Endothelial cell of umbilical vein (primary cell): ENCODE results near the gene DPP6. TPM values are rescaled to one million over a fixed set of nuclear protein-coding genes. Genes with fewer than 3 reads are reported as not detected.
"Not testable (repeated sequence)": the region's sequence is repeated elsewhere in the genome, so short reads cannot be mapped to it uniquely, and the experiment has no call there.

ENCODE experiments used
- BruUV-seq: library from RNA; stranded (reverse); fragments of 400-500 nt; replicated peaks from 2 replicates; lab custom pipeline; 2021; lab: Mats Ljungman, UMichigan
- CTCF ChIA-PET: fragments of 300-600, 350-600 bp; sonication (Branson Sonifier 250); formaldehyde crosslinking; loops from one replicate; lab custom pipeline; 2021; ENCODE audit warnings: antibody characterized with exemption, inconsistent platforms; lab: Charles Lee
- POLR2A ChIA-PET: fragments of 300-600, 350-600 bp; sonication (Branson Sonifier 250); formaldehyde crosslinking; loops from one replicate; lab custom pipeline; 2021; ENCODE audit warnings: antibody characterized with exemption, inconsistent platforms; lab: Charles Lee
- DNase-seq: peaks from one replicate; pipeline ENCODE4 v3.0.0-alpha.2; 2011; ENCODE audit warnings: low read depth, low spot score
- FAIRE-seq: peaks from 2 replicates; lab custom pipeline; 2011; peaks lifted over from hg19 to GRCh38; lab: Jason Lieb, UNC
- H2AFZ ChIP-seq: 2 replicates; pipeline ENCODE4 v1.6.0; 2012; ENCODE audit warnings: low read depth, low read length, control low read depth, inconsistent platforms
- H3K27ac ChIP-seq: 2 replicates; pipeline ENCODE4 v1.5.1; 2011; ENCODE audit warnings: low read depth, mild to moderate bottlenecking, control low read depth, low read length, moderate library complexity; ENCODE audit not compliant: insufficient read depth
- H3K27me3 ChIP-seq, 2 experiments: 2 replicates each; pipeline versions ENCODE4 v1.6.0 to v1.6.1; 2011; ENCODE audit warnings: low read length in 2 of 2, mixed read lengths in 1 of 2; ENCODE audit not compliant: control insufficient read depth in 2 of 2, insufficient read depth in 2 of 2
- H3K36me3 ChIP-seq, 2 experiments: 2 replicates in 1 of 2; 3 replicates in 1 of 2; pipeline ENCODE4 v1.5.1; 2011; ENCODE audit warnings: low read length in 2 of 2, mild to moderate bottlenecking in 1 of 2, moderate library complexity in 1 of 2; ENCODE audit not compliant: control insufficient read depth in 2 of 2, insufficient read depth in 2 of 2; ENCODE audit errors: extremely low read depth in 1 of 2
- H3K4me1 ChIP-seq: 3 replicates; pipeline ENCODE4 v1.5.1; 2011; ENCODE audit warnings: mild to moderate bottlenecking, low read length; ENCODE audit not compliant: control insufficient read depth, insufficient read depth; ENCODE audit errors: extremely low read depth
- H3K4me2 ChIP-seq: 2 replicates; pipeline ENCODE4 v1.6.1; 2011; ENCODE audit warnings: low read length, control low read depth, mixed read lengths; ENCODE audit not compliant: insufficient read depth
- H3K4me3 ChIP-seq, 3 experiments: fragments of 200-600 bp in 1 of 3; sonication (generic), shearing (Covaris generic) in 1 of 3; replicated peaks in 1 of 3; 2 replicates each; pipeline ENCODE4 v1.5.1; 2011 to 2016; ENCODE audit warnings: control low read depth in 3 of 3, low read length in 3 of 3, mild to moderate bottlenecking in 2 of 3, inconsistent platforms in 1 of 3, low read depth in 1 of 3, moderate library complexity in 1 of 3; ENCODE audit not compliant: insufficient read depth in 1 of 3
- H3K79me2 ChIP-seq: 2 replicates; pipeline ENCODE4 v1.6.0; 2012; ENCODE audit warnings: low read length, inconsistent platforms; ENCODE audit not compliant: control insufficient read depth, insufficient read depth
- H3K9ac ChIP-seq: replicated peaks from 2 replicates; pipeline ENCODE3; 2011; ENCODE audit warnings: low read length, control low read depth; ENCODE audit not compliant: insufficient read depth; ENCODE audit errors: extremely low read depth
- H3K9me1 ChIP-seq: replicated peaks from 3 replicates; pipeline ENCODE4 v1.6.0; 2011; ENCODE audit warnings: mild to moderate bottlenecking, low read length; ENCODE audit not compliant: control insufficient read depth, insufficient read depth; ENCODE audit errors: extremely low read depth
- H3K9me3 ChIP-seq: replicated peaks from 2 replicates; pipeline ENCODE4 v1.5.1; 2012; ENCODE audit warnings: low read length, inconsistent platforms; ENCODE audit not compliant: control insufficient read depth, insufficient read depth
- H4K20me1 ChIP-seq: replicated peaks from 2 replicates; pipeline ENCODE3; 2011; ENCODE audit warnings: mild to moderate bottlenecking, low read length; ENCODE audit not compliant: control insufficient read depth, insufficient read depth; ENCODE audit errors: extremely low read depth
- EZH2 ChIP-seq: IDR thresholded peaks from 2 replicates; pipeline ENCODE4 v1.6.1; 2012; ENCODE audit warnings: borderline replicate concordance, low read depth, mild to moderate bottlenecking, moderate library complexity, low read length, inconsistent platforms; ENCODE audit not compliant: severe bottlenecking
- FOS ChIP-seq: IDR thresholded peaks from 2 replicates; pipeline ENCODE4 v1.6.1; 2011; ENCODE audit warnings: mild to moderate bottlenecking, low read length, moderate library complexity, borderline replicate concordance; ENCODE audit not compliant: insufficient read depth
- GATA2 ChIP-seq: IDR thresholded peaks from 2 replicates; pipeline ENCODE4 v1.7.0; 2011; ENCODE audit warnings: low read depth, mild to moderate bottlenecking, moderate library complexity, mixed read lengths, low read length; ENCODE audit not compliant: insufficient read length, insufficient read depth
- JUN ChIP-seq: IDR thresholded peaks from 2 replicates; pipeline ENCODE4 v1.6.1; 2011; ENCODE audit warnings: borderline replicate concordance, low read depth; ENCODE audit not compliant: insufficient read length, insufficient read depth
- POLR2AphosphoS5 ChIP-seq: IDR thresholded peaks from 2 replicates; pipeline ENCODE4 v1.6.1; 2012; ENCODE audit warnings: low read depth, mild to moderate bottlenecking, control low read depth, low read length, moderate library complexity; ENCODE audit not compliant: insufficient read depth
- dilution Hi-C: fragments of 300-500 bp; cut with MboI; formaldehyde crosslinking; loops from one replicate; pipeline ENCODE4 v1.15.0; 2019; ENCODE audit warnings: low sequenced_read_pairs; ENCODE audit not compliant: extremely low pct_ligation_motif_present
- intact Hi-C: fragments of 100-400 bp; cut with micrococcal nuclease; formaldehyde crosslinking; loops from one replicate; pipeline ENCODE4 v1.10.0; 2022
- polyA plus RNA-seq, 4 experiments: library from polyadenylated mRNA; depleted of rRNA in 3 of 4; stranded (reverse) in 3 of 4; unstranded in 1 of 4; fragments of >200 nt; gene quantifications; 2 replicates each; pipeline versions ENCODE4 v1.2.1 to v1.2.3, GENCODE V29; 2011 to 2012; ENCODE audit warnings: missing spikeins in 1 of 4
- total RNA-seq: library from RNA; stranded (reverse); gene quantifications from 2 replicates; pipeline ENCODE4 v1.2.3, GENCODE V29; 2021
- TF ChIP-seq, protein P1 (sequence below), 2 donors: IDR thresholded peaks; 1 replicate in 1 of 2; 2 replicates in 1 of 2; pipeline ENCODE4 v1.5.1; 2011; ENCODE audit warnings: low read length in 2 of 2, mild to moderate bottlenecking in 2 of 2, moderate library complexity in 2 of 2, control low read depth in 1 of 2, inconsistent platforms in 1 of 2, low read depth in 1 of 2; ENCODE audit not compliant: insufficient read depth in 1 of 2; ENCODE audit errors: extremely low read depth in 1 of 2
- TF ChIP-seq, protein P2 (sequence below): IDR thresholded peaks from 2 replicates; pipeline ENCODE4 v1.6.1; 2011; ENCODE audit not compliant: insufficient read depth, insufficient read length

DPP6 gene
- total and polyA plus RNA-seq, 2 donors (not counting 3 experiments of a cell fraction or from before 2014, with no cell fraction given): not detected

DNA sequence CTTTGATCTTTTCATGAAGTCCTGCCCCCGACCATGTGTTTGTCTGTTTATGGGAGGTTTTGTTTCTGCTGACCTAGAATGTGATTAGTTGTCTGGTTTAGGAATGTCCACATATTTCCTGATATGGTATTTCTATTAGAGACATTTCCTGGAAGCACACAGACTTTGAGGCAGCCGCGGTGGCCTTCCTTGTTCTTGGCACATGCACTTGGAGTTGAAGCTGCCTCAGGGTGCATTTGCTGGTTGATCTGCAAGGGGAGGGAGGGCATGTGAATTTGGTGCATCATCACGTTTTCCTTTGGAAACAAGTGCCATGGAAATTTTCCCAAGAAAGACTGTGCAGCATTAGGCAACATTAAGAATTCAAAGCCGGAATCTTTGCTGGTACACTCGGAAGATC, 622.0 kb downstream of the DPP6 start:
- H3K9me1 ChIP-seq: no peaks in the 10 kb centered on the region
- H3K27me3 ChIP-seq: no peaks in the 10 kb centered on the region
- CTCF ChIA-PET: no interaction called here

DNA sequence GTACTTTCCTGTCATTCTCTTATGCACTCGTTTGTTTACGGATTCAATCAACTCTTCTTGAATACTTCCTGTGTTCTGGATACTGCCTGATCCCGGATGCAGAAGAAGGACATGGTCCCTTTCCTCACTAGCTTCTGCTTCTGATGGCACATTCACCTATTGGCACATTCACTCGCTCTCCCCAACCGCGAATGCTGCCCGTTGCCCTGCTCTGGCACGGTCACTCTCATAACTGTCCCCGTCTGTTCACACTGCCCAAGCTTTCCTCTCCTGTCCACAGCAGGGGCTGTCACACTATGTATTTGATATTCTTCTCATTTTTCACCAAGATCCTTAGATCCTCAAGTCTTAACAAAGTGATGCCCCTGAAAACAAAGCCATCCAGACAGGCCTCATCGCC, 623.4 kb downstream of the DPP6 start:
- BruUV-seq: no TSS peak

More for the DNA sequence above, 622.0 kb downstream of the DPP6 start:
- H3K9me3 ChIP-seq: peaks cover 8% of the 10 kb centered on the region
- dilution Hi-C loops (no loop called here), intact Hi-C loops (no loop called here)
- H3K9ac ChIP-seq: no peak overlapping the region
- no TSS peak for BruUV-seq
- no peak for DNase-seq
- H3K4me3 ChIP-seq: no peak overlapping the region
- H3K79me2 ChIP-seq: no peaks in the 10 kb centered on the region
- FAIRE-seq: no peak
- H2AFZ ChIP-seq: no peak overlapping the region
- no peak overlapping the region for H3K27ac ChIP-seq
- no peak for TF ChIP-seq JUN
- TF ChIP-seq, protein P1, sequence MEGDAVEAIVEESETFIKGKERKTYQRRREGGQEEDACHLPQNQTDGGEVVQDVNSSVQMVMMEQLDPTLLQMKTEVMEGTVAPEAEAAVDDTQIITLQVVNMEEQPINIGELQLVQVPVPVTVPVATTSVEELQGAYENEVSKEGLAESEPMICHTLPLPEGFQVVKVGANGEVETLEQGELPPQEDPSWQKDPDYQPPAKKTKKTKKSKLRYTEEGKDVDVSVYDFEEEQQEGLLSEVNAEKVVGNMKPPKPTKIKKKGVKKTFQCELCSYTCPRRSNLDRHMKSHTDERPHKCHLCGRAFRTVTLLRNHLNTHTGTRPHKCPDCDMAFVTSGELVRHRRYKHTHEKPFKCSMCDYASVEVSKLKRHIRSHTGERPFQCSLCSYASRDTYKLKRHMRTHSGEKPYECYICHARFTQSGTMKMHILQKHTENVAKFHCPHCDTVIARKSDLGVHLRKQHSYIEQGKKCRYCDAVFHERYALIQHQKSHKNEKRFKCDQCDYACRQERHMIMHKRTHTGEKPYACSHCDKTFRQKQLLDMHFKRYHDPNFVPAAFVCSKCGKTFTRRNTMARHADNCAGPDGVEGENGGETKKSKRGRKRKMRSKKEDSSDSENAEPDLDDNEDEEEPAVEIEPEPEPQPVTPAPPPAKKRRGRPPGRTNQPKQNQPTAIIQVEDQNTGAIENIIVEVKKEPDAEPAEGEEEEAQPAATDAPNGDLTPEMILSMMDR (IDR thresholded peaks at IDR 0.05; ENCODE audit: extremely low read depth in 1 of 2, insufficient read depth in 1 of 2, low read depth in 1 of 2, low read length in 2 of 2): no peak
- POLR2A ChIA-PET: no interaction called here
- H3K4me2 ChIP-seq: no peak overlapping the region
- H3K4me1 ChIP-seq: no peaks in the 10 kb centered on the region
- H3K36me3 ChIP-seq: no peaks in the 10 kb centered on the region
- H4K20me1 ChIP-seq: no peaks in the 10 kb centered on the region

DNA sequence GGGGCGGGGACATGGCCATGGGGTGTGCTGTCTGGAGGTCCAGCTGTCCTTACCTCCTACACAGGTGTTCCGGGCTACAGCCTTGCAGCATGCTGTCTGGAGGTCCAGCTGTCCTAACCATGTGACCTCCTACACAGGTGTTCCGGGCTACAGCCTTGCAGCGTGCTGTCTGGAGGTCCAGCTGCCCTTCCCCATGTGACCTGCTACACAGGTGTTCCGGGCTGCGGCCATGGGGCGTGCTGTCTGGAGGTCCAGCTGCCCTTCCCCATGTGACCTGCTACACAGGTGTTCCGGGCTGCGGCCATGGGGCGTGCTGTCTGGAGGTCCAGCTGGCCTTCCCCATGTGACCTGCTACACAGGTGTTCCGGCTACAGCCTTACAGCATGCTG, 623.8 kb downstream of the DPP6 start:
- POLR2A ChIA-PET, H3K9ac ChIP-seq, H3K27ac ChIP-seq, H3K4me2 ChIP-seq, FAIRE-seq, dilution Hi-C loops, H3K4me1 ChIP-seq, intact Hi-C loops, DNase-seq, H3K9me3 ChIP-seq, H3K27me3 ChIP-seq, H2AFZ ChIP-seq, CTCF ChIA-PET, H3K9me1 ChIP-seq, H3K36me3 ChIP-seq, H4K20me1 ChIP-seq, BruUV-seq, H3K79me2 ChIP-seq, H3K4me3 ChIP-seq: not testable (repeated sequence)

More for the DNA sequence above, 623.4 kb downstream of the DPP6 start:
- Histone ChIP-seq H2AFZ (no peak overlapping the region), H3K27me3 (no peaks in the 10 kb centered on the region), H3K4me1 (no peaks in the 10 kb centered on the region), H3K27ac (no peak overlapping the region), H3K36me3 (no peaks in the 10 kb centered on the region), H3K9me3 (peaks cover 8% of the 10 kb centered on the region), H3K9ac (no peak overlapping the region), H4K20me1 (no peaks in the 10 kb centered on the region), H3K4me3 (no peak overlapping the region), H3K79me2 (no peaks in the 10 kb centered on the region), H3K9me1 (no peaks in the 10 kb centered on the region), H3K4me2 (no peak overlapping the region)
- no peak for TF ChIP-seq POLR2AphosphoS5
- TF ChIP-seq, protein P2, sequence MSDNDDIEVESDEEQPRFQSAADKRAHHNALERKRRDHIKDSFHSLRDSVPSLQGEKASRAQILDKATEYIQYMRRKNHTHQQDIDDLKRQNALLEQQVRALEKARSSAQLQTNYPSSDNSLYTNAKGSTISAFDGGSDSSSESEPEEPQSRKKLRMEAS: no peak
- TF ChIP-seq FOS: no peak
- TF ChIP-seq JUN: no peak
- TF ChIP-seq GATA2: no peak
- TF ChIP-seq EZH2: no peak
- POLR2A ChIA-PET: no interaction called here
- dilution Hi-C loops (no loop called here), intact Hi-C loops (no loop called here)
- no peak for DNase-seq
- CTCF ChIA-PET: no interaction called here
- no peak for FAIRE-seq
